ENCODE measurements around the gene DNASE1L3.

DNA sequence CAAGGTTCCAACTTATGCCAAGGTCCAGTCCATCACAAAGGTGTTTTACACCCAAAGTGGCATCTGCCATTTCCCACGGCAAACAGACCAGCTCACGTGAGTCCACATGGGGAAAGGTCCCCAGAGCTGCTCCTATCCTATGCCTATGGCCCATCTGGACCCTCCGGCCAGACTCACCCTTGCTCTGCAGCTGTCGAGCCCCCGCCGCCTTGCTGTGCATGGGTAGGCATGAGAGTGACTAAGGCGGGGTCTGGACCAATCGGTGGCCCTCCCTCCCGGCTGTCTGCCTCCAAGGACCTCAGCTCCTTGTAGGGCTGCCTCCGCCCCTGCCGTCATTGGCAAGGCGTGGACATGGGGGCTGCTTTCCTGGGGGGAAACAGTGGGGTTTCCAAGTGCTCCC lies 26.9 kb downstream of the DNASE1L3 start:
- TF ChIP-seq POLR2A (IDR thresholded peaks at IDR 0.05), result no peak
- TF ChIP-seq, protein P1, sequence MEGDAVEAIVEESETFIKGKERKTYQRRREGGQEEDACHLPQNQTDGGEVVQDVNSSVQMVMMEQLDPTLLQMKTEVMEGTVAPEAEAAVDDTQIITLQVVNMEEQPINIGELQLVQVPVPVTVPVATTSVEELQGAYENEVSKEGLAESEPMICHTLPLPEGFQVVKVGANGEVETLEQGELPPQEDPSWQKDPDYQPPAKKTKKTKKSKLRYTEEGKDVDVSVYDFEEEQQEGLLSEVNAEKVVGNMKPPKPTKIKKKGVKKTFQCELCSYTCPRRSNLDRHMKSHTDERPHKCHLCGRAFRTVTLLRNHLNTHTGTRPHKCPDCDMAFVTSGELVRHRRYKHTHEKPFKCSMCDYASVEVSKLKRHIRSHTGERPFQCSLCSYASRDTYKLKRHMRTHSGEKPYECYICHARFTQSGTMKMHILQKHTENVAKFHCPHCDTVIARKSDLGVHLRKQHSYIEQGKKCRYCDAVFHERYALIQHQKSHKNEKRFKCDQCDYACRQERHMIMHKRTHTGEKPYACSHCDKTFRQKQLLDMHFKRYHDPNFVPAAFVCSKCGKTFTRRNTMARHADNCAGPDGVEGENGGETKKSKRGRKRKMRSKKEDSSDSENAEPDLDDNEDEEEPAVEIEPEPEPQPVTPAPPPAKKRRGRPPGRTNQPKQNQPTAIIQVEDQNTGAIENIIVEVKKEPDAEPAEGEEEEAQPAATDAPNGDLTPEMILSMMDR (IDR thresholded peaks at IDR 0.05 in 8 of 11, conservative IDR thresholded peaks at IDR 0.05 in 3 of 11), result no peak

Measured in spleen (tissue), 7 donors.